ENCODE results near the gene DNAJA1.
"Not testable (repeated sequence)": the region's sequence is repeated elsewhere in the genome, so short reads cannot be mapped to it uniquely, and the experiment has no call there.

The DNAJA1 gene

DNA sequence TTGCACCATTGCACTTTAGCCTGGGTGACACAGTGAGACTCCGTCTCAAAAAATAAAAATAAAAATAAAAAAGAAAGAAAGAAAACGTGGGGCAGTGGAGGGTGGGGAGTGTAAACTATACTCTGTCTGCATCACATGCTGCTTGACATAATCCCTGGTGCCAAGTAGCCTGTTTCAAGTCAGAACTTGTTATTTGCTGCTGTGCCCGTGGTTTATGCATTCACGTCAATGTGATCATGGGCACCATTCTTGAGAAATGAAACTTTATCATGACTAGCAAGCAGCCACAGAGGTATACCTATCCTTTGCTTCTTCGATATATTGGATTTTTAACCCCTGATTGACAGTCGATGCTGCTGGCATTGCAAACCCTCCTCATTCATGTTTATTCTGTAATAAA is 55.5 kb downstream of the DNAJA1 start:
- no peak for DNase-seq (ENCODE audit: low read depth in 2 of 3, low spot score in 2 of 3)

DNA sequence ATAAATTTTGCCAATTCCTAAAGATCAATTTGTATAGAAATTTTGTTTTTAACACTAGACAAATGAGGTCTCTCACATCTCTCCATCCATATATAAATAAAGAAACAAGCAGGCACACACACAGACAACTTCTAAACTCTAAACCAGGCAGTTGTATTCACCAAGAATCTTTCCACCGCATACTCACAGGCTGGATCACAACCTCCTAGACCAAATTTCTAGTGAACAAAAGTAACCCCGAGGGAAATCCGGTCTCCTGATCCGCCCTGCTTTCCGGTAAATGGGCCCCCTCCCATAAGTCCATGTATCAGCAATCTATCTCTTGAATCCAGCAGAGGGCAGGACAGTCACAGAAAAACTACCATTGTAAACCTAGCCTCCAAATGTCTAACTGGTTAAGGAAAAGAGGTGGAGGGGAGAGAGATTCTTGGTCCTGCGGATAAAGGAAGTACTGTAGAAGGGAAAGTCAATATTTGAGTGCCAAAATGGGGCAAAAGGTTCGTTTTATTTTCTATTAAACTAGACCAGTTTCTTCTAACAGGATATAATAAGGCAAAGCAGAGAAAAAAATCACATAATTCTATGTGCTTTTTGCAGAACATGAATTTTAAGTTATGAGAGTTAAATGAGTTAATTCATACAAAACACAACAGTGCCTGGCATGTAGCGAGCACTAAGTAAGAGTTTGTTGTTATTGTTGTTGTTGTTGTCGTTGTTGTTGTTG is 56.2 kb downstream of the DNAJA1 start:
- DNase-seq (ENCODE audit: low read depth in 2 of 3, low spot score in 2 of 3) = peak in 1 of 3 experiments; percentile 19

DNA sequence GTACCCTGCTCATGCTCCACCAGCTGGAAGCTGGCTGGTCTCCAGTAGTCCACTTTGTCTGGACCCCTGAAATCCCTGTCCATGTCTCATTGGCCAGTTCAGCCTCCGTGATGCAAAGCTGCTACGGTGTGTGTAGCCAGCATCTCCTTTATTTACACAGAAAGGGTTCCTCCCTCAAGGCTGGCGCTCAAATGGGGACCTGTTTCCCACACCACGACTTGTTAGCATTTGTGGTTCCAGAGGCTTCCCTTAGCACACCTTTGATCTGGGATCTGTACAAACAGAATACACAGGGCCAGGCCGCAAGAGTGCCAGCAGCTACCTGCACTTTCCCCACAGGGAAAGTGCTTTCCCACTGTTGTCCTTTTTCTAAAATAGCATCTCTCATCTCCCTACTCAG is 57.1 kb downstream of the DNAJA1 start:
- no peak for DNase-seq (ENCODE audit: low read depth in 2 of 3, low spot score in 2 of 3)

DNA sequence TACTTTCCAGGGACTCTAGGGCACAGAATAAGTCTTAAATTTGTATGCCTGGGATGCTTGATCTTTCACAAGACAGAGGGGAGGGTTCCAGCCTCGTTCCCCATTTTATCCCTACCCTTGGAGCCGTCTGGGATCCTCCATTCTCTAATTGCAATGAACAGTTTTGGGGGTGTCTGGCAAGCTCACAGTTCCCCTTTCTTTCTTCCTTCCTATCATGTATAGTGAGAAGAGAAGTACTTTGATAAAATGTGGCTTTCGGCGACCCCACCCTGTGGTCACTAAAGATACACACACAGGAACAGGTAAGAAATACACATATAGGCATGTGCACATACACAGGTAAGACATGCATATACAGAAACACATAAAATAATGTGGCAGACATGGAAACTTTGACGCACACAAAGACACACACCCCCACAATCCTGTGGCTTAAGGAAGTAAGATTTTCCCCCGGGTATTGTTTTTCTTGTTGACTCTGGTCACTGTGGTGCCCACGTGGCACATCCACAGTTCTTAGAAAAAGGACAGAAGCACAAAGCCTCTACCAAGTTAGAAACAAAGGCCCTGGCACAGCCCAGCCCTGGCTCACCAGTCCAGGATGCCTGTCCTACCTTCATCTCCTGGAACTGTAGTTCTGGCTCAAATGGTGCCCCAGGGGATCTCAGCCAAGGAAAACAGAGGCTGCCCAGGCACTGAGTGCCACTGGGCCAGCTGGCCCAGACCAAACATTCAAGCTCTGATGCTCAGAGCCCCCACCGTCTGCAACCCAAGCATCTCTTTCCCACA is 57.7 kb downstream of the DNAJA1 start:
- no peak for DNase-seq (ENCODE audit: low read depth in 2 of 3, low spot score in 2 of 3)

DNA sequence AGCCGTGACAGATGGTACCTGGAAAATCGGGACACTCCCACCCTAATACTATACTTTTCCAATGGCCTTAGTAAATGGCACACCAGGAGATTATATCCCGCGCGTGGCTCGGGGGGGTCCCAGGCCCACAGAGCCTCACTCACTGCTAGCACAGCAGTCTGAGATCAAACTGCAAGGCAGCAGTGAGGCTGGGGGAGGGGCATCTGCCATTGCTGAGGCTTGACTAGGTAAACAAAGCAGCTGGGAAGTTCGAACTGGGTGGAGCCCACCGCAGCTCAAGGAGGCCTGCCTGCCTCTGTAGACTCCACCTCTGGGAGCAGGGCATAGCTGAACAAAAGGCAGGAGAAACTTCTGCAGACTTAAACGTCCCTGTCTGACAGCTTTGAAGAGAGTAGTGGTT is 60.6 kb downstream of the DNAJA1 start:
- not testable (repeated sequence) for DNase-seq (ENCODE audit: low read depth in 2 of 3, low spot score in 2 of 3)
